ENCODE results near the gene LAMB4.

Gene LAMB4

GRCh38 chr7:108144931-108145330 lies 14.8 kb upstream of the LAMB4 start:
- no peak overlapping the region for H3K9ac ChIP-seq (ENCODE audit: low read length)
- no peaks in the 10 kb centered on the region for H3K79me2 ChIP-seq (ENCODE audit: insufficient read depth, low read length)

GRCh38 chr7:108143658-108144420 lies 13.7 kb upstream of the LAMB4 start:
- no peaks in the 10 kb centered on the region for H3K36me3 ChIP-seq (ENCODE audit: insufficient read depth, low read length)
- TF ChIP-seq EZH2 (IDR thresholded peaks at IDR 0.05; ENCODE audit: borderline replicate concordance, low read length) = no peak
- peak; percentile 35; the same call in 1 of the 2 replicates for TF ChIP-seq CTCF (IDR thresholded peaks at IDR 0.05; ENCODE audit: low read length)
- H3K9ac ChIP-seq (ENCODE audit: low read length) = no peak overlapping the region
- H3K79me2 ChIP-seq (ENCODE audit: insufficient read depth, low read length) = no peaks in the 10 kb centered on the region
- H3K4me3 ChIP-seq (ENCODE audit: low read depth, low read length, poor library complexity, severe bottlenecking) = no peak overlapping the region
- no peaks in the 10 kb centered on the region for H3K9me3 ChIP-seq (ENCODE audit: low read length)
- H3K27me3 ChIP-seq (ENCODE audit: insufficient read depth, low read length) = no peaks in the 10 kb centered on the region; the same call in 1 of the 2 replicates
- no peak overlapping the region for H3K4me2 ChIP-seq (ENCODE audit: low read length)
- no peak overlapping the region for H2AFZ ChIP-seq (ENCODE audit: low read length)
- no peaks in the 10 kb centered on the region for H3K4me1 ChIP-seq (ENCODE audit: insufficient read depth, low read length, severe bottlenecking)
- no peaks in the 10 kb centered on the region for H3F3A ChIP-seq (ENCODE audit: insufficient read depth, low read length)
- H4K20me1 ChIP-seq (ENCODE audit: insufficient read depth, low read length) = no peaks in the 10 kb centered on the region
- H3K9me2 ChIP-seq (ENCODE audit: low read depth, low read length) = no peaks in the 10 kb centered on the region
- H3K27ac ChIP-seq (ENCODE audit: low read depth, low read length, poor library complexity, severe bottlenecking) = no peak overlapping the region

More at GRCh38 chr7:108144931-108145330, 14.8 kb upstream of the LAMB4 start:
- H2AFZ ChIP-seq (ENCODE audit: low read length) = no peak overlapping the region
- H4K20me1 ChIP-seq (ENCODE audit: insufficient read depth, low read length) = no peaks in the 10 kb centered on the region
- no peak overlapping the region for H3K4me3 ChIP-seq (ENCODE audit: low read depth, low read length, poor library complexity, severe bottlenecking)
- H3F3A ChIP-seq (ENCODE audit: insufficient read depth, low read length) = no peaks in the 10 kb centered on the region
- no peak overlapping the region for H3K27ac ChIP-seq (ENCODE audit: low read depth, low read length, poor library complexity, severe bottlenecking)
- H3K27me3 ChIP-seq (ENCODE audit: insufficient read depth, low read length) = no peaks in the 10 kb centered on the region; the same call in 1 of the 2 replicates
- no peaks in the 10 kb centered on the region for H3K4me1 ChIP-seq (ENCODE audit: insufficient read depth, low read length, severe bottlenecking)
- no peak overlapping the region for H3K4me2 ChIP-seq (ENCODE audit: low read length)
- no peaks in the 10 kb centered on the region for H3K36me3 ChIP-seq (ENCODE audit: insufficient read depth, low read length)
- no peak for TF ChIP-seq EZH2 (IDR thresholded peaks at IDR 0.05; ENCODE audit: borderline replicate concordance, low read length)
- TF ChIP-seq CTCF (IDR thresholded peaks at IDR 0.05; ENCODE audit: low read length) = no peak
- no peaks in the 10 kb centered on the region for H3K9me2 ChIP-seq (ENCODE audit: low read depth, low read length)
- H3K9me3 ChIP-seq (ENCODE audit: low read length) = no peaks in the 10 kb centered on the region

GRCh38 chr7:108142675-108143259 lies 12.6 kb upstream of the LAMB4 start:
- Histone ChIP-seq H3K27ac (ENCODE audit: low read depth, low read length, poor library complexity, severe bottlenecking) (no peak overlapping the region), H3K4me3 (ENCODE audit: low read depth, low read length, poor library complexity, severe bottlenecking) (no peak overlapping the region), H2AFZ (ENCODE audit: low read length) (no peak overlapping the region), H3K9ac (ENCODE audit: low read length) (no peak overlapping the region), H3F3A (ENCODE audit: insufficient read depth, low read length) (no peaks in the 10 kb centered on the region), H3K79me2 (ENCODE audit: insufficient read depth, low read length) (no peaks in the 10 kb centered on the region), H3K9me3 (ENCODE audit: low read length) (no peaks in the 10 kb centered on the region), H3K36me3 (ENCODE audit: insufficient read depth, low read length) (no peaks in the 10 kb centered on the region), H3K4me1 (ENCODE audit: insufficient read depth, low read length, severe bottlenecking) (no peaks in the 10 kb centered on the region), H3K4me2 (ENCODE audit: low read length) (no peak overlapping the region), H3K27me3 (ENCODE audit: insufficient read depth, low read length) (no peaks in the 10 kb centered on the region; the same call in 1 of the 2 replicates), H4K20me1 (ENCODE audit: insufficient read depth, low read length) (no peaks in the 10 kb centered on the region), H3K9me2 (ENCODE audit: low read depth, low read length) (no peaks in the 10 kb centered on the region)
- TF ChIP-seq CTCF (IDR thresholded peaks at IDR 0.05; ENCODE audit: low read length) (no peak), EZH2 (IDR thresholded peaks at IDR 0.05; ENCODE audit: borderline replicate concordance, low read length) (no peak)

Data from OCI-LY1 (cell line).